Endothelial cell of umbilical vein (primary cell): ENCODE results near the gene HTR3B.
"Not testable (repeated sequence)": the region's sequence is repeated elsewhere in the genome, so short reads cannot be mapped to it uniquely, and the experiment has no call there.

Experiments
- POLR2AphosphoS5 ChIP-seq: IDR thresholded peaks from 2 replicates; pipeline ENCODE4 v1.6.1; 2012; ENCODE audit warnings: low read depth, mild to moderate bottlenecking, control low read depth, low read length, moderate library complexity; ENCODE audit not compliant: insufficient read depth
- TF ChIP-seq, protein P1 (sequence below), 2 donors: IDR thresholded peaks; 1 replicate in 1 of 2; 2 replicates in 1 of 2; pipeline ENCODE4 v1.5.1; 2011; ENCODE audit warnings: low read length in 2 of 2, mild to moderate bottlenecking in 2 of 2, moderate library complexity in 2 of 2, control low read depth in 1 of 2, inconsistent platforms in 1 of 2, low read depth in 1 of 2; ENCODE audit not compliant: insufficient read depth in 1 of 2; ENCODE audit errors: extremely low read depth in 1 of 2

DNA sequence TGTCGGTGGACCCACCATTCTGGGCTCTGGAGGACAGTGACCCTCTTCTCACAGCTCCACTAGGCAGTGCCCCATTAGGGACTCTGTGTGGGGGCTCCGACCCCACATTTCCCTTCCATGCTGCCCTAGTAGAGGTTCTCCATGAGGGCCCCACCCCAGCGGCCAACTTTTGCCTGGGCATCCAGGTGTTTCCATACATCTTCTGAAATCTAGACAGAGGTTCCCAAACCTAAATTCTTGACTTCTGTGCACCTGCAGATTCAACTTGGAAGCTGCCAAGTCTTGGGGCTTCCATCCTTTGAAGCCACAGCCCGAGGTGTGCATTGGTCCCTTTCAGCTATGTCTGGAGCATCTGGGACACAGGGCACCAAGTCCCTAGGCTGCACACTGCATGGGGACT is 25.1 kb upstream of the HTR3B start:
- TF ChIP-seq POLR2AphosphoS5: not testable (repeated sequence)
- TF ChIP-seq, protein P1, sequence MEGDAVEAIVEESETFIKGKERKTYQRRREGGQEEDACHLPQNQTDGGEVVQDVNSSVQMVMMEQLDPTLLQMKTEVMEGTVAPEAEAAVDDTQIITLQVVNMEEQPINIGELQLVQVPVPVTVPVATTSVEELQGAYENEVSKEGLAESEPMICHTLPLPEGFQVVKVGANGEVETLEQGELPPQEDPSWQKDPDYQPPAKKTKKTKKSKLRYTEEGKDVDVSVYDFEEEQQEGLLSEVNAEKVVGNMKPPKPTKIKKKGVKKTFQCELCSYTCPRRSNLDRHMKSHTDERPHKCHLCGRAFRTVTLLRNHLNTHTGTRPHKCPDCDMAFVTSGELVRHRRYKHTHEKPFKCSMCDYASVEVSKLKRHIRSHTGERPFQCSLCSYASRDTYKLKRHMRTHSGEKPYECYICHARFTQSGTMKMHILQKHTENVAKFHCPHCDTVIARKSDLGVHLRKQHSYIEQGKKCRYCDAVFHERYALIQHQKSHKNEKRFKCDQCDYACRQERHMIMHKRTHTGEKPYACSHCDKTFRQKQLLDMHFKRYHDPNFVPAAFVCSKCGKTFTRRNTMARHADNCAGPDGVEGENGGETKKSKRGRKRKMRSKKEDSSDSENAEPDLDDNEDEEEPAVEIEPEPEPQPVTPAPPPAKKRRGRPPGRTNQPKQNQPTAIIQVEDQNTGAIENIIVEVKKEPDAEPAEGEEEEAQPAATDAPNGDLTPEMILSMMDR (IDR thresholded peaks at IDR 0.05; ENCODE audit: extremely low read depth in 1 of 2, insufficient read depth in 1 of 2, low read depth in 1 of 2, low read length in 2 of 2): not testable (repeated sequence)
